Fibroblast of mammary gland (primary cell): ENCODE results near the gene NCBP3.

ENCODE experiments used
- DNase-seq: peaks from one replicate; pipeline ENCODE4 v3.0.0-alpha.2; 2010; ENCODE audit warnings: low read depth
- H3K4me3 ChIP-seq: 2 replicates; pipeline ENCODE4 v1.5.1; 2011; ENCODE audit warnings: low read depth, mild to moderate bottlenecking, low read length, moderate library complexity; ENCODE audit not compliant: control insufficient read depth
- CTCF ChIP-seq: conservative IDR thresholded peaks from 2 replicates; pipeline ENCODE4 v1.5.1; 2011; ENCODE audit warnings: low read depth, low read length, inconsistent platforms; ENCODE audit not compliant: control insufficient read depth, insufficient read depth

NCBP3 gene

GRCh38 chr17:3888343-3889171, 42.5 kb upstream of the NCBP3 start:
- no peak for TF ChIP-seq CTCF
- peak; percentile 96 for DNase-seq

GRCh38 chr17:3887804-3888203, 41.8 kb upstream of the NCBP3 start:
- DNase-seq: no peak
- TF ChIP-seq CTCF: no peak
- no peak overlapping the region for H3K4me3 ChIP-seq

More at GRCh38 chr17:3888343-3889171, 42.5 kb upstream of the NCBP3 start:
- H3K4me3 ChIP-seq: no peak overlapping the region

GRCh38 chr17:3887394-3887793, 41.3 kb upstream of the NCBP3 start:
- no peak overlapping the region for H3K4me3 ChIP-seq
- TF ChIP-seq CTCF: no peak
- DNase-seq: no peak

- TF ChIP-seq CTCF: no peak
- no peak for DNase-seq
- no peak overlapping the region for H3K4me3 ChIP-seq
These were observed 40.7 kb upstream of the NCBP3 start for GRCh38 chr17:3886776-3887175.

GRCh38 chr17:3885970-3886369, 39.9 kb upstream of the NCBP3 start:
- peak; percentile 82 for DNase-seq
- TF ChIP-seq CTCF: no peak
- no peak overlapping the region for H3K4me3 ChIP-seq

GRCh38 chr17:3885271-3885670, 39.2 kb upstream of the NCBP3 start:
- TF ChIP-seq CTCF: no peak
- no peak overlapping the region for H3K4me3 ChIP-seq
- no peak for DNase-seq
